HepG2 (cell line): Measurements from ENCODE around the gene SMAD3. TPM values are rescaled to one million over a fixed set of nuclear protein-coding genes. Genes with fewer than 3 reads are reported as not detected.
A peak's percentile ranks its signal among the peaks of the same experiment; 100 is the strongest.

ENCODE experiments used
- HMG20A ChIP-seq: IDR thresholded peaks from 2 replicates; pipeline ENCODE4 v1.6.1; 2016; ENCODE audit warnings: borderline replicate concordance
- NR2F1 ChIP-seq, 2 experiments: fragments of 450-650 bp in 1 of 2; formaldehyde crosslinking in 1 of 2; IDR thresholded peaks; 2 replicates each; pipeline versions ENCODE4 v1.5.0 to v1.6.1; 2016 to 2020; ENCODE audit warnings: mild to moderate bottlenecking in 1 of 2, missing compliant biosample characterization in 1 of 2, missing genetic modification reagents in 1 of 2, moderate library complexity in 1 of 2
- ZHX1 ChIP-seq: sonication (generic); formaldehyde crosslinking; IDR thresholded peaks from 2 replicates; pipeline ENCODE4 v1.8.1; 2022; ENCODE audit warnings: low read depth, mild to moderate bottlenecking, missing genetic modification reagents
- ZMYM3 ChIP-seq: sonication (generic); formaldehyde crosslinking; IDR thresholded peaks from 2 replicates; pipeline ENCODE4 v1.5.1; 2020; ENCODE audit warnings: mild to moderate bottlenecking, missing genetic modification reagents
- ZNF547 ChIP-seq: sonication (generic); formaldehyde crosslinking; IDR thresholded peaks from 2 replicates; pipeline ENCODE4 v1.5.1; 2020; ENCODE audit warnings: mild to moderate bottlenecking, missing genetic modification reagents
- ZNF609 ChIP-seq: sonication (generic); formaldehyde crosslinking; IDR thresholded peaks from 2 replicates; pipeline ENCODE4 v1.4.0; 2020; ENCODE audit warnings: mild to moderate bottlenecking, missing genetic modification reagents, borderline replicate concordance
- polyA plus RNA-seq, 8 experiments: library from polyadenylated mRNA; depleted of rRNA in 3 of 8; stranded (reverse) in 7 of 8; unstranded in 1 of 8; fragments of >200 nt; fragmentation: Illumina TruSeq in 4 of 8; extraction: Trizol in 4 of 8; gene quantifications; 2 replicates each; pipeline versions ENCODE4 v1.2.1 to v1.2.3, GENCODE V29; 2011 to 2016; ENCODE audit warnings: low read depth in 4 of 8, missing spikeins in 1 of 8, mixed read lengths in 1 of 8; ENCODE audit not compliant: insufficient read depth in 1 of 8
- total RNA-seq, 5 experiments: library from RNA; depleted of rRNA; stranded (reverse); fragments of >200 nt; fragmentation: Illumina TruSeq; extraction: Trizol; gene quantifications; 2 replicates each; pipeline ENCODE4 v1.2.3, GENCODE V29; 2016; ENCODE audit warnings: low read depth in 1 of 5
- TF ChIP-seq, protein P1 (sequence below): sonication (generic); formaldehyde crosslinking; IDR thresholded peaks from 2 replicates; pipeline ENCODE4 v1.8.1; 2022; ENCODE audit warnings: mild to moderate bottlenecking, missing genetic modification reagents
- TF ChIP-seq, protein P2 (sequence below): sonication (generic); formaldehyde crosslinking; IDR thresholded peaks from 2 replicates; pipeline ENCODE4 v1.4.0; 2020; ENCODE audit warnings: mild to moderate bottlenecking, missing genetic modification reagents
- TF ChIP-seq, protein P3 (sequence below): sonication (generic); formaldehyde crosslinking; IDR thresholded peaks from 2 replicates; pipeline ENCODE4 v1.4.0; 2020; ENCODE audit warnings: mild to moderate bottlenecking, missing genetic modification reagents

SMAD3 gene
- total and polyA plus RNA-seq, 2 of the 13 experiments (the other 11 are each of a cell fraction or from before 2014, with no cell fraction given): 8.6 to 56.3 TPM

- TF ChIP-seq, protein P1, sequence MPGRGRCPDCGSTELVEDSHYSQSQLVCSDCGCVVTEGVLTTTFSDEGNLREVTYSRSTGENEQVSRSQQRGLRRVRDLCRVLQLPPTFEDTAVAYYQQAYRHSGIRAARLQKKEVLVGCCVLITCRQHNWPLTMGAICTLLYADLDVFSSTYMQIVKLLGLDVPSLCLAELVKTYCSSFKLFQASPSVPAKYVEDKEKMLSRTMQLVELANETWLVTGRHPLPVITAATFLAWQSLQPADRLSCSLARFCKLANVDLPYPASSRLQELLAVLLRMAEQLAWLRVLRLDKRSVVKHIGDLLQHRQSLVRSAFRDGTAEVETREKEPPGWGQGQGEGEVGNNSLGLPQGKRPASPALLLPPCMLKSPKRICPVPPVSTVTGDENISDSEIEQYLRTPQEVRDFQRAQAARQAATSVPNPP (CRISPR knock-in tag): no peak
- TF ChIP-seq, protein P2, sequence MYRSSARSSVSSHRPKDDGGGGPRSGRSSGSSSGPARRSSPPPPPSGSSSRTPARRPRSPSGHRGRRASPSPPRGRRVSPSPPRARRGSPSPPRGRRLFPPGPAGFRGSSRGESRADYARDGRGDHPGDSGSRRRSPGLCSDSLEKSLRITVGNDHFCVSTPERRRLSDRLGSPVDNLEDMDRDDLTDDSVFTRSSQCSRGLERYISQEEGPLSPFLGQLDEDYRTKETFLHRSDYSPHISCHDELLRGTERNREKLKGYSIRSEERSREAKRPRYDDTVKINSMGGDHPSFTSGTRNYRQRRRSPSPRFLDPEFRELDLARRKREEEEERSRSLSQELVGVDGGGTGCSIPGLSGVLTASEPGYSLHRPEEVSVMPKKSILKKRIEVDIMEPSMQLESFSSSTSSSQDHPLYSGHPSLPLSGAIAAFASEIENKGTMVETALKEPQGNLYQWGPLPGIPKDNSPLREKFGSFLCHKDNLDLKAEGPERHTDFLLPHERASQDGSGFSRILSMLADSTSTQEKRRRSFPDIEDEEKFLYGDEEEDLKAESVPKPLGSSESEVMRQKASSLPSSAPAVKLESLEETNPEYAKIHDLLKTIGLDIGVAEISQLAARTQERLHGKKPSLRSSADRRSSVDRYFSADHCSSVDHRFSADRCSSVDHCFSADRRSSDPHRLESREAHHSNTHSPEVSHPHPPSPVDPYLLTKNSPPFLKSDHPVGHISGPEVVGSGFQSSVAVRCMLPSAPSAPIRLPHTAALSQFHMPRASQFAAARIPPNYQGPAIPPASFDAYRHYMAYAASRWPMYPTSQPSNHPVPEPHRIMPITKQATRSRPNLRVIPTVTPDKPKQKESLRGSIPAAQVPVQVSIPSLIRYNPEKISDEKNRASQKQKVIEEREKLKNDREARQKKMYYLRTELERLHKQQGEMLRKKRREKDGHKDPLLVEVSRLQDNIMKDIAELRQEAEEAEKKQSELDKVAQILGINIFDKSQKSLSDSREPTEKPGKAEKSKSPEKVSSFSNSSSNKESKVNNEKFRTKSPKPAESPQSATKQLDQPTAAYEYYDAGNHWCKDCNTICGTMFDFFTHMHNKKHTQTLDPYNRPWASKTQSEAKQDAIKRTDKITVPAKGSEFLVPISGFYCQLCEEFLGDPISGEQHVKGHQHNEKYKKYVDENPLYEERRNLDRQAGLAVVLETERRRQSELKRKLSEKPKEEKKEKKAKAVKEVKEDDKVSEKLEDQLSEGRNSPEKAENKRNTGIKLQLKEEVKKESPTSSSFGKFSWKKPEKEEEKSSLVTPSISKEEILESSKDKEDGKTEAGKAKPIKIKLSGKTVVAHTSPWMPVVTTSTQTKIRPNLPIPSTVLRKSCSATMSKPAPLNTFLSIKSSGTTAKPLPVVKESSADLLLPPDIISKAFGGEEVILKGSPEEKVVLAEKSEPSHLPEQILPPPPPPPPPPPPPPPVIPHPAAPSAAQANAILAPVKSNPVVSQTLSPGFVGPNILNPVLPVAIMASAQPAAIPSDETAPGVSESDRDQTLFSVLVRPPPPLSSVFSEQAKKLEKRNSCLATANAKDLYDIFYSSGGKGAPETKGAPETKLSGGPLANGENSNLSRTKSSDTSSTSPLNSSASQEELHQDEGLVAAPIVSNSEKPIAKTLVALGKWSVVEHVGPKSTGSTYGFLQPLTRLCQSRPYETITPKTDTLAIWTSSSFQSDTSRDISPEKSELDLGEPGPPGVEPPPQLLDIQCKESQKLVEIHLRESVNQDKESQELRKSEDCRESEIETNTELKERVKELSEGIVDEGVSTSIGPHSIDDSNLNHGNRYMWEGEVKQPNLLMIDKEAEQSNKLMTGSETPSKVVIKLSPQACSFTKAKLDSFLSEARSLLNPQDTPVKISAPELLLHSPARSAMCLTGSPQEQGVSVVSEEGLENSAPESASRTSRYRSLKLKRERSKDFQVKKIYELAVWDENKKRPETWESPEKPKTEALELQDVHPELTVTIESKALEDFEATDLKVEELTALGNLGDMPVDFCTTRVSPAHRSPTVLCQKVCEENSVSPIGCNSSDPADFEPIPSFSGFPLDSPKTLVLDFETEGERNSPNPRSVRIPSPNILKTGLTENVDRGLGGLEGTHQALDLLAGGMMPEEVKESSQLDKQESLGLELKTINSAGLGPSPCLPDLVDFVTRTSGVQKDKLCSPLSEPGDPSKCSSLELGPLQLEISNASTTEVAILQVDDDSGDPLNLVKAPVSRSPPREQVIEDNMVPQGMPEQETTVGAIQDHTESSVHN: no peak
- TF ChIP-seq, protein P3, sequence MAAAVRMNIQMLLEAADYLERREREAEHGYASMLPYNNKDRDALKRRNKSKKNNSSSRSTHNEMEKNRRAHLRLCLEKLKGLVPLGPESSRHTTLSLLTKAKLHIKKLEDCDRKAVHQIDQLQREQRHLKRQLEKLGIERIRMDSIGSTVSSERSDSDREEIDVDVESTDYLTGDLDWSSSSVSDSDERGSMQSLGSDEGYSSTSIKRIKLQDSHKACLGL (CRISPR knock-in tag): no peak
- TF ChIP-seq ZNF547 (no peak), HMG20A (CRISPR knock-in tag) (peak; percentile 66), ZNF609 (0 out of 2 replicates have a peak, but pooled peaks have one; percentile 20), ZHX1 (CRISPR knock-in tag) (no peak), NR2F1 (CRISPR knock-in tag; IDR thresholded peaks at IDR 0.05) (0 out of 4 replicates have a peak, but pooled peaks of 1 of the 2 experiments have one; percentile 34), ZMYM3 (no peak)
These were observed 84.8 kb downstream of the SMAD3 start (continued) for GRCh38 chr15:67150023-67150860.
